Measurements from ENCODE around the gene GTF2A1L.

GTF2A1L gene

DNA sequence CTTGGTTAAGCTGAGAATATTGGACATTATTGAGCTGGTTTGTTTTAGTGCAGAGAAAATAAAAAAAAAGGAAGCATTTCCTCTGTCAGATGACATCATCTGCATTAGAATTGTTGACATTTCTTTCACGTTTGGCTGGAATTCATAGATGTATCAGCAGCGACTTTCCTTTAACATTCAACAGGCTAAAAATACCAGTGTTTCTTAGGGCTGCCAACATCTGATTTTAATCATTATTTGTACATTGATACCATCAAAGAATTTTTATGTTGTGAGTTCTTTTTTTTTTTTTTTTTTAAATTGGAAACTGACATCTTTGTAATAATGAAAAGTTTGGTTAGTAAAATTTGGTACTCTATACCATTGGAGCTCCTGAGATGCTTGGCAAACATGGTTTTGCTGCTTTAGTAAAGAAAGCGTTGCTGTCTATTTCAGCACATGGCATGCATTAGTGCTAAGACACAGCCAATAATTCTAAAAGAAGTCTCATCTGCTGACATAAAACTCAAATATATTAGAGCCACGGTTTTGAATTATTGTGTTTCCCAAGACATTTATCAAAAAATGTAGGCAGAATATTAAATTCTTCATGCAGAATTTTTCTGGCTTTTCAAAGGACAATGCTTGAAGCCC is 33.6 kb downstream of the GTF2A1L start:
- no peak overlapping the region for H3K4me3 ChIP-seq (IDR thresholded peaks at IDR 0.05; ENCODE audit: insufficient read depth, low read depth, low read length)
- no peak overlapping the region for H2AFZ ChIP-seq (ENCODE audit: low read depth)
- no peak overlapping the region for H3K4me2 ChIP-seq
- TF ChIP-seq CTCF (conservative IDR thresholded peaks at IDR 0.05; ENCODE audit: low read depth, low read length) = no peak
- H3K27me3 ChIP-seq (ENCODE audit: insufficient read depth, low read depth) = no peaks in the 10 kb centered on the region
- H3K4me1 ChIP-seq (ENCODE audit: low read depth, poor library complexity, severe bottlenecking) = no peaks in the 10 kb centered on the region
- no peaks in the 10 kb centered on the region for H3K36me3 ChIP-seq (ENCODE audit: insufficient read depth)
- no peaks in the 10 kb centered on the region for H4K20me1 ChIP-seq (ENCODE audit: insufficient read depth)
- H3K27ac ChIP-seq = no peak overlapping the region
- H3K9ac ChIP-seq = no peak overlapping the region
- no peaks in the 10 kb centered on the region for H3K79me2 ChIP-seq (ENCODE audit: insufficient read depth, low read depth)

DNA sequence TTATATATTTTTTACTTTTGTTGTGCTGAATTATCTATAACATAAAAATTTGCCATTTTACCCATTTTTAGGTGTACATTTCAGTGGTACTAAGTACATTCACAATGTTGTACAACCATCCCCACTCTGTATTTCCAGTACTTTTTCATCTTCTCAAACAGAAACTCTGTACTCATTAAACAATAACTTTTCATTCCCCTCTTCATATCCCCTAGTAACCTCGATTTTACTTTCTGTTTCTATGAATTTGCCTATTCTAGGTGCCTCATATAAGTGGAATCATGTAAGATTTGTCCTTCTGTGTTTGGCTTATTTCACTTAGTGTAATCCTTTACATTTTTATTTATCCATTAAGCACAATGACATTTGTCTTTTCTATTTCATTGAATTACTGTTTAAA is 51.3 kb downstream of the GTF2A1L start:
- Histone ChIP-seq H3K4me1 (ENCODE audit: low read depth, poor library complexity, severe bottlenecking) (no peaks in the 10 kb centered on the region), H3K27ac (no peak overlapping the region), H3K4me3 (IDR thresholded peaks at IDR 0.05; ENCODE audit: insufficient read depth, low read depth, low read length) (no peak overlapping the region), H3K9ac (no peak overlapping the region), H3K4me2 (no peak overlapping the region), H3K79me2 (ENCODE audit: insufficient read depth, low read depth) (no peaks in the 10 kb centered on the region), H2AFZ (ENCODE audit: low read depth) (no peak overlapping the region), H3K36me3 (ENCODE audit: insufficient read depth) (no peaks in the 10 kb centered on the region), H3K27me3 (ENCODE audit: insufficient read depth, low read depth) (no peaks in the 10 kb centered on the region), H4K20me1 (ENCODE audit: insufficient read depth) (no peaks in the 10 kb centered on the region)
- no peak for TF ChIP-seq CTCF (conservative IDR thresholded peaks at IDR 0.05; ENCODE audit: low read depth, low read length)

- H3K27ac ChIP-seq = no peak overlapping the region
- H3K4me1 ChIP-seq (ENCODE audit: low read depth, poor library complexity, severe bottlenecking) = no peaks in the 10 kb centered on the region
- no peaks in the 10 kb centered on the region for H3K36me3 ChIP-seq (ENCODE audit: insufficient read depth)
- H4K20me1 ChIP-seq (ENCODE audit: insufficient read depth) = no peaks in the 10 kb centered on the region
- H3K27me3 ChIP-seq (ENCODE audit: insufficient read depth, low read depth) = no peaks in the 10 kb centered on the region
- no peak overlapping the region for H2AFZ ChIP-seq (ENCODE audit: low read depth)
- TF ChIP-seq CTCF (conservative IDR thresholded peaks at IDR 0.05; ENCODE audit: low read depth, low read length) = no peak
- H3K79me2 ChIP-seq (ENCODE audit: insufficient read depth, low read depth) = no peaks in the 10 kb centered on the region
- H3K4me3 ChIP-seq (IDR thresholded peaks at IDR 0.05; ENCODE audit: insufficient read depth, low read depth, low read length) = no peak overlapping the region
- no peak overlapping the region for H3K9ac ChIP-seq
- H3K4me2 ChIP-seq = no peak overlapping the region
Observed at GRCh38 chr2:48673581-48673980, 55.9 kb downstream of the GTF2A1L start.

DNA sequence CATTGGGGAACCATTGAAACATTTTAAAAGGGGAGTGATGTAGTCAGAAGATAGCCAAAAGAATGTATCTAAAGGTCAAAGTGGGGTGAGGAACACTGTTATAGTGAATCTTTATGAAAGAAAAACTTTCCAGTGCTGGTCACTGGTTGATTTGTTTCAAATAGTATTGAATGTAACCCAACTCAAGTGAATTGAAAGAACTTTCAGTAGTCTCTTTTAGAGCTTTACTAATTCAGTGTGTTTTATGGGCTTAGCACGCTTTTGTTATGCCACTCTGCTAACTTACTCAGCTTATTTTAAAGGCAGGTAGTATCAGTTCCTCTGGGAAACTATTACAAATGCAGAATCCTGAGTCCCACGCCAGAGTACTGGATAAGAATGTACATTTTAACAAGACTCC is 57.3 kb downstream of the GTF2A1L start:
- no peaks in the 10 kb centered on the region for H3K79me2 ChIP-seq (ENCODE audit: insufficient read depth, low read depth)
- H3K27ac ChIP-seq = no peak overlapping the region
- H3K9ac ChIP-seq = no peak overlapping the region
- no peak overlapping the region for H3K4me3 ChIP-seq (IDR thresholded peaks at IDR 0.05; ENCODE audit: insufficient read depth, low read depth, low read length)
- H3K4me1 ChIP-seq (ENCODE audit: low read depth, poor library complexity, severe bottlenecking) = no peaks in the 10 kb centered on the region
- no peaks in the 10 kb centered on the region for H3K27me3 ChIP-seq (ENCODE audit: insufficient read depth, low read depth)
- no peaks in the 10 kb centered on the region for H4K20me1 ChIP-seq (ENCODE audit: insufficient read depth)
- no peak overlapping the region for H2AFZ ChIP-seq (ENCODE audit: low read depth)
- H3K4me2 ChIP-seq = no peak overlapping the region
- no peaks in the 10 kb centered on the region for H3K36me3 ChIP-seq (ENCODE audit: insufficient read depth)
- no peak for TF ChIP-seq CTCF (conservative IDR thresholded peaks at IDR 0.05; ENCODE audit: low read depth, low read length)

All from KMS-11 (cell line).